NCI-H128 (cell line): ENCODE data around the gene HSPBAP1.
"Not testable (repeated sequence)": the region's sequence is repeated elsewhere in the genome, so short reads cannot be mapped to it uniquely, and the experiment has no call there.

Experiments
- DNase-seq: peaks from one replicate; lab custom pipeline; 2025; ENCODE audit not compliant: unreplicated experiment; lab: John Stamatoyannopoulos, UW

HSPBAP1 gene

DNA sequence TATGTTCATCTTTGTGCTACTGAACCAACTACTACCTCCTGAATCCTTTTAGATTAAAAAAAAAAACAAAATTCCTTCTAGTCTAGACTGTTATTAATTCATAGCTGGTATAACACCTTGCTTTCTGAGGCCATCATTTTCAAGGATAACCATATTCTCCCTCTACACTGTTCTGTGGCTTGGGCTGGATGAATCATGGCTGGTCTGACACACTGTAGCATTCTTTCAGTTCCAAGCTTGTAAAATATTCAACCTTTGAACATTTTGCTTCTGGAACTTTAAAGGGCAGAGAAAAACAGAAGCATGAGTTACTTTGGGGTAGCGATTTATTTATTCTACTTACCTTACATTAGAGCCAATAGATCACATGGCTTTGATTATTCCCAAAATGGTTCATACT lies 7.6 kb downstream of the HSPBAP1 start:
- no peak for DNase-seq

DNA sequence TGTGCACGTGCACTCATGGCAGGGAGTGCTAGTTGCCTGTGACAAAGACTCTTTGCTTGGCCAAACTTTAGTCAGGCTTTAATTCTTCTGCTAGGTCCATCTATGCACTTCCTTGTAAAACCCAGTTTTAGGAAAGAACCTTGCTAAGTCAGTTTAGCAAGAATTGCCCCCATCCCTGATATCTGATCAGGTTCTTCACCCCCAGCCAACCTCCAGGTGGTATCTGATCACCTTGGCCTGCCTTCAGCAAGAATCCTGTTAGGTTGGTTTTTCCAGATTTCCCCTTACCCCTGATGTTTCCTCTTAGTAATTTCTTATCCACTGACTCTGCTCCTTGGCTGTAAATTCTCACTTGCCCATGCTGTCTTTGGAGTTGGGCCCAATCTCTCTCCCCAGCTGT lies 8.4 kb downstream of the HSPBAP1 start:
- no peak for DNase-seq

DNA sequence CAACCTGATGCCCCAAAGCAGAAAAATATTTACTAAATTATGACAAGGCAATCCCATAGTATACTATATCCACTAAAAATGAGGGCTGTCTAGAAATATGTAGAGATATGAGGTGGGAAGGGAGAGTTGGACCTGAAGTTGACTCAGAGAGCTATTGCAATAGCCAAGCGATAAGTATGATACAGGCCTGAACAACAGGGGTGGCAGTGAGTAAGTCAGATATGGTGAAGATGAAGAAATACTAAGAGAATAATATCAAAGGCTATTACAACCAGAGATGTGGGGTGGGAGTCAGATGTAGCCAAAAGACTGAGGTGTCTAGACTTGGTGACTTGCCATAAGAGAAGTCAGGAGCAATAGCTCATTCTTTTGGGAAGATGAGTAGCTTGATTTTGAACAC lies 9.2 kb downstream of the HSPBAP1 start:
- DNase-seq: no peak

DNA sequence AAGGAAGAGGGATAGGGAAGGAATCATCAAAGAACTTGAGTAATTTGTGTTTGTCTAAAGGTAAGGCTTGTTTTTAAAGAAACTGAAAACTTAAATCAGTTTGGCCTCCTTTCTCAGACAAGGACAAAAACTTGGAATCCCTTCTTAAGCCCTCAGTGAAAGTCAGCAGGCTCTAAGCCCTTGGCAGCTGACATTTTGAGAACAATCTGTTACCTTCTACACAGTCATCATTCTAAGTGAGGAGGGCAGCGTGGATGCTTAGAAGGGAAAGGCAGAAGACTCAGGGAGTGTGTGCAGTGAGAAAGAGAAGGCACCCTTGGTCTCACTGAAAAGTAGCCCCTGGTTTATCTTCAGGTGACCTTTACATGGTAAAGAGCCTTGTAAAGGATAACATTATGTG lies 10.8 kb downstream of the HSPBAP1 start:
- DNase-seq: no peak

DNA sequence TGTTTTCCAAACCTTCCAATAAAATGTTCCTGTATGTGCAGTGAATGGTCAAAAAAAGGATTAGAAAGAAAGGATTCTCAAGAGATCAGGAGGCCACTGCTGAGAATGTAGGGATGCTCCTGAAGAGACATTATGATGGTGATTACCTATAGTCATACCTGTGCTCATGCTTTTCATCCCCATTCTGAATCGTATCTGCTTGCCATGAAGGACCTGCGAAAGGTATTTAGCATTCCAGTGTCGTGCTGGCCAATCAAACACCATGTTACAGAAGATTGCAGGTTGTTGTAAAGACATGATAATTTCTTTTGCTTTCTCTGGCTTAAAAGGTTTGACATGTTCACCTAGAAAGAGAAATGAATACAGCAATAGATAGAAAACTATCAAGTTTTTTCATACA lies 16.1 kb downstream of the HSPBAP1 start:
- no peak for DNase-seq

DNA sequence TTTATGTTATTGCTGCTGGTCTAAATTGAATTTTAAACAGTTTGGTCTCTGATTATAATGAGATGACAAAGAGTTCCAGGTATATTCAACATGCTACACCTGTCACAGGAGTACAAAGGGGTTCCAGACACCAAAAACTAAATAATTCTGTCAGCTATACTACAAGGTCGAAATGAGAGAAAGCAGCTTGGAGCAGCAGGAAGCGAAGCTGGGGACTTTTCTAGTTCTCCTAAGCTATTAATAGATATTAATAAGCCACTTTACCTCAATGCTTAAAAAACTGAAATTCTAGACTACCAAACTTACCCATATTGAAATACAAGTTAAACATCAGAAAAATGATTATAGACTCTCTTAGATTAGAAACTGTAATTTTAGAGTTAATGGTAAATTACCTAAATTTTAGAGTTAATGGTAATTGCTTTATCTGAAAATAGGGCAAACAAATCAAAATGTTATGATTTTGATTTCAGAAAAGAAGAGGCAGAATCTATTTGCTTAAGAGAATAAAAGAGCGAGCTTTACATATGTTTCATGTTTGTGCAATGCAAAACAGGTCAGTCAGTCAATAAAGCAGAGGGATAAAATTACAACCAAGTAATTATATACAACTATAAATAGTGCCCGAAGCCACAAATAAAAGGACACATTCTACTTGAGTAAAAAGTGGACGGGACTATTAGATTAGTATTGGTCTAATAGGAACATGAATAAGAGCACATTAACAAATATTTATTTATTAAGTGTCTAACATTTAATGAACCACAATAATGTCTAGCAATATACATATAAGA lies 16.8 kb downstream of the HSPBAP1 start:
- DNase-seq: no peak

DNA sequence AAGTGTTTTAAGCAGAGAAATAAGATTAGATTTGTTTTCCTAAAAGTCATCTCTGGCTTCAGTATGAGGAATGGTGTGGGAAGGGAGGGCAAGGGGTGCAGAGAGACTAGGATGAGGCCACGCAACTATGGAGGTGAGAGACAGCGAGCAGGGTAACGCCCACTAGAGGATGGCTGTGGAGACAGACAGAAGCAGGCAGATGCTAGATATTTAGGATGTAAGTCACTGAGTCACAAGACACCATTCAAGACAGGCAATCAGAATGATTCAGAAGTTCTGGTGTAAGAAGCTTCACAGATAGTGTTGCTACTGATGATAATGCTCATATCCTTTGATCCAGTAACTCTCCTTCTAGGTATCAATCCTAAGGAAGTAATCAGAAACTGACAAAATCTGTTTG lies 19.1 kb downstream of the HSPBAP1 start:
- DNase-seq: no peak

DNA sequence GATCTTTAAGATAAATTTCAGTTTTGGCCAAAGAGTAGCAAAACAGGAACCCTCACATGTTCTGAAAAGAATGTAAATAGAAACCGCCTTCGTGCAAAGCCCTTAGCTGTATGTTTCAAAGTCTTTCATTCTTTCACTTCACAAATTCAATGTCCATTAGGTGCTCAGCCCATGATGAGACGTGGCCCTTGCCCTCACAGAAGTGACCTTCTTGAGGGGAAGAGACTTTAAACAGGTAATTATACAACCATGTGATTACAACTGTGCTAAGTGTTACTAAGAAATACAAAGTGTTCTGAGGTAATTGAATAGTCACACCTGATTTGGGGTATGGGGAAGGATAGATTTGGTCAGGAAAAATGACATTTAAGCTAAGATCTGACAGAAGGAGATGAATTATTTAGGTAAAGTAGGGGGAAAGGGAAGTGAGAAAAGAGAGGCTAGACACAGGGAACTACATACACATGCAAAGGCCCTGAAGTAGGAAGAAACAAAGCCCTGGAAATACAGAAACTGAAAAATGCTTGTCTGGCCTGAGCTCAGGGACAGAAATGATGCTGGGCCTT lies 19.6 kb downstream of the HSPBAP1 start:
- no peak for DNase-seq

DNA sequence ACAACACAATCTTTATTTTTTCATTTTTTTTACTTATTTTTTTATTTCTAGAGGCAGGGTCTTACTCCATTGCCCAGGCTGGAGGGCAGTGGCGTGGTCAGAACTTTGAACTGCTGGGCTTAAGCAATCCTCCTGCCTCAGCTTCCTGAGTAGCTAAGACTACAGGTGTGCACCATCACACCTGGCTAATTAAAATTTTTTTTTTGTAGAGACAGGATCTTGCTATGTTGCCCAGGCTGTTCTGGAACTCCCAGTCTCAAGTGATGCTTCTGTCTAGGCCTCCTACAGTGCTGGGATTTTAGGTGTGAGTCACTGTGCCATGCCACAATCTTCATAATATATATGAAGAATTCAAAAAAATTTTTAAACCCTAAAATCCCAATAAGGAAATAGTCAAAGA lies 20.8 kb downstream of the HSPBAP1 start:
- DNase-seq: no peak

DNA sequence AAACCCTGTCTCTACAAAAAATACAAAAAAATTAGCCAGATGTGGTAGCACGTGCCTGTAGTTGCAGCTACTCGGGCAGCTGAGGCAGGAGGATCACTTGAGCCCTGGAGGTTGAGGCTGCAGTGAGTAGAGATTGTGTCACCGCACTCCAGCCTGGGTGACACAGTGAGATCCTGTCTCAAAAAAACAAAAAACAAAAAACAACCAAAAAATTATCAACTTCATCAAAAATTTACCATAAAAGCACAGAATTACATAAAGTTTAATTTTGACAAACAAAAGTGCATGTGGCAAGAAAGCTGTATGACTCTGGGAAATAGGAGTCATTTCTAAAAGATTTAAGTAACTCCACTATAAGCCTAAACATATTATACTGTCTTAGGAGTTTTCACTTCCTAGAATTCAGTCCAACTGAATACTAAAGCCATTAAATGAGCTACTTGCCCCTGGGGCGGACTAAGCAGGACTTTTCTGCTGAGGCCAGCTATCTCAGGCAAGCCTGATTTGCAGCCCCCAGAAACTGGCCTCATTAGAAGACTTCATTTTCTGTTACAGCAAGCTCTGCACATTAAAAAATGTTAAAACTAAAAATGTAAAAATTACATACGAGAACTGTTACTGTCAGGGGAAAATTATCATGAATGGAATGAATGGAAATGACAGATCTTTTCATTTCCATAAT lies 23.0 kb downstream of the HSPBAP1 start:
- no peak for DNase-seq

DNA sequence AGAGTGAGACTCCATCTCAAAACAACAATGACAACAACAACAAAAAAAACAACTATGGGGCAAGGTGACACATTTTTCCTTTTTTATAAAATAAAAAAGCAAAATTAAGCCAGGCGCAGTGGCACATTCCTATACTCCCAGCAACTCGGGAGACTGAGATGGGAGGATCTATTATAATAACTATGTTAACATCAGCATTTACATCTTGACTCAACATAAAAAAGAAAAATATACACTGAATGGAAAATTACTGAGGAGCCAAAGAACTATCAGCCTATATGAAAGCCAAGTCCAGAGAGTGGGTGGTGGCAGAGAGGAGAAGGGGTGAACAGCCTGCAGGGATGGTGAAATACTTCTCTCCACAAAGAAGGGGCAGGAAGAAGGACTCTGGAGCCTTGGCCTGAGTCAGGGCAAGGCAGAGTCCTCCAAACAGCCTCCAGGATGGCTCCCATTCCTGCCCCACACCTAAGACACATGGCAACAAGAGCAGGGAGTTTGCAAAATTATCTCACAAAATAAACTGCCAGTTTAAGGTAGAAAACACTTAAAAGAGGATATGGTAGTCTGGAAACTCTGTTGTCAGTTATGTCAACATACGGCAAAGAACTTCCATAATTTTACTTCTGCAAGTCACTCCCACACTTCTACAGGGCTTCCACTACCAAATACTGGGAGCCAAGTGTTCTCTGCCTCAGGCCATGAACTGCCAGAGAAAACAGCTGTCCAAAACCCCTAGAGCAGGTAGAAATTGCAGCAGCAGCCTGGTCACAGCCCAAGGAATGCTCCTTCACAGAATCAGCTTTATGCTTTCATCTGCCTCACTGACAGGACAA lies 25.9 kb downstream of the HSPBAP1 start:
- no peak for DNase-seq

DNA sequence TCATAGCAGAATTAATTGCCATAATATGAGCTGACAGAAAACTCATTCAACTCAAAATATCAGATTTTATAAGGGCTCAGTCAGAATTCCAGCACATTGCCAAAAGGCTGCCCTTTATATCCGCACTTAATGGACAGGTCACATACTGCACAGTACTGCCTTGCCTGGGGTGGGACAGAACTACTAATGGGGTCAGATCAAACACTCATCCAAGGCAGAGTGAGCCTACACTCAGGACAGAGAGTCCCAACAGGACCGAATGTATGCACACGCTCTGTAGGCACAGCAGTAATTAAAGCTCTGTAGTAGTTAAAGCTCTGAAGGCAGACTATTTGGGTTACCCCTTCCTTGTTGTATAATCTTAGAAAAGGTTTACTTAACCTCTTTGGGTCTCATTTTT lies 27.2 kb downstream of the HSPBAP1 start:
- no peak for DNase-seq

DNA sequence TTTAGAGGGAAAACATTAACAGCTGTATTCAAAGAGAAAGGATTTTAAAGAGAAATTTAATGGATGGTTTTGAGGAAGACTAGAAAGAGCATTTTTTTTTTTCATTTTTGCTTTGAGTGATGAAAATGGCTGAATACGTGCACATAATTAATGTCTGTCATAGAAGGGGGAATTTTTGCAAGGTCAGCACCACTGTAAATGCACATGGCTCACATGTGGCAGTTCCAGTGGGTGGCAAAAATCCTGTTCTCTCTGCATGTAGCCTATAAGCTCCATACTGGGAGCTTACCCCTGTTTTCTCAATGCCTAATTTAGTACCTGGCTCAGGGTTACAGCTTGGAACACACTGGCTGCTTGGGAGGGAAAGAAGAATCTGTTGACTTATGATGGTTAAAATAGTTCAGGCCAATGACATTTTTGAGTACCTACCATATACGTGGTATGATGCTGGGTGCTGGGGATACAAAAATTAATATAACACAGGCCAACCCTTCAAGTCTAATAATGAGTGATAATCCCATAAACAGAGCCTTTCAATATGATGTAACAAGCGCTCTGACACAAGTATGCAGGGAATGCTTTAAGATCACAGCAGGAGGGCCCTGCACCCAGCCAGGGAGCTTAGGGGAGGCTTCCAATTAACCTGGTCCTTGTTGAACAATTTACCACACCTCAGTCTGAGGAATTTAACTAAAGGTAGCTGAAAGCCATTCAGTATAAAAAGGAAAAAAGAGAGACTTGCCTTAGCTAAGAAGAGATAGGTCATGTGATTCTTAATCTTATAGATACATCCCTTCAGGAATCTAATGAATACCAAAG lies 33.0 kb downstream of the HSPBAP1 start:
- no peak for DNase-seq

DNA sequence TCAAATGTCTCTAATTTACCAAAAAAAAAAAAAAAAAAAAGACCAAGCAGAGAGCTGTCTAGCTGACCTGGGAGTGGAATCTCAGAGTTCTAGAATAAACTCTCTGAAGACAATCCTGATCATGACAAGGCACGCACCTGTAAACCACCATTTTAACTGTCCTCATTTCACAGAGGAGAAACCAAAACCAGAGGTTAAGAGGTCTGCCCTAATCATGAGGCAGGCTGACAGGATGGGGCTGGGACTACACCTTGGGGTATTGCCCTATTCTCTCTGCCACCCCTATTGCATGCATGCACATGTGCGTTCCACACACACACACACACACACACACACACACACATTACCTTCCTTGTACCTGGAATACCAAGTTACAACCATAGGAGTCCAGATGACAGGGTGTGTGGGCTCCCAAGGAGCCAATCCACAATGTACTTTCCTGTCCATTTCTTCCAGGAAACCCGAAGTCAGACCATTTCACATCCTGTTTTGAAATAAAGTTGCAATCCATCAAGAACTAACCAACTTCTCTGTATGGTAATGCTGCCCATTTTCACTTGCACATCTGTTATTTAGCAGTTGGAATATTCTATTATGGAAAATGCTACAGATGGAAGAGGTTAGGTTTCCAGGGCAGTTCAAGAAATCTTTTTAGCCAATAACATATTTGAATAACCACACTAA lies 34.6 kb downstream of the HSPBAP1 start:
- DNase-seq: no peak

DNA sequence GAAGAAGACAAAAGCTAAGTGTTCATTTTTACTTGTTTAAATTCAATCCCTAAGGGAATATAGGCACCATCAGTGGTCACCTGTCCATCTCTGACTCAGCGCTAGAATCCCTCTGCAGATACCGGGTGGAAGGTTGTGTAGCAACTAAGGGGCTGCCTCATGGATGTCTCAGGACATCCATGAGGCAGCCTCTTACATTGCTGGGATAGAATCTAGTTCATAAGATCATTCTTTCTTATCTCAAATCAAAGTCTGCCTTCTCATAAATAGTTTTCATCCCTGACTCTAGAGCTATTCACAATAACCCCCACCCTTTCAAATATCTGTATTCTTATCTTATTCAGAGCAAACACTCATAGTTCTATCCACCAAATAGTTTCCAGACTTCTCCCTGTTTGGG lies 38.1 kb downstream of the HSPBAP1 start:
- DNase-seq: no peak

DNA sequence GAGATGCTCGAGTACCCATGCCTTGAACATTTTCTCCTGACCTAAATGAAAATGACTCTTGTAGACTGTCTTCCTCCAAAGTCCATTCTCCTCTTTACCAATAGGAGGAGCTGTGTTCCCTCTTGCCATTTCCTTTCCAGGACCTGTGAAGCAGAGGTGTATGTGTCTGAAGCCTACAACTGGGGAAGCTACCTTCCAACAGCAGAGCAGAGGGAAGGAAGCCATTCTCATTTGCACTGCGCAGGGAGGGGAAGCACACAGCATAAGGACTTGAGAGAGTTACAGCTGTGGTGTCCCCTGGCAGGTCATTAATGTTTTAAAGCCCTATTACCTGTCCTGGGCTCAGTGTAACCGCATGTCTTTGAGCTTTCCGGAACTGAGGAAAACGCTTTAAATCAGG lies 38.7 kb downstream of the HSPBAP1 start:
- no peak for DNase-seq

DNA sequence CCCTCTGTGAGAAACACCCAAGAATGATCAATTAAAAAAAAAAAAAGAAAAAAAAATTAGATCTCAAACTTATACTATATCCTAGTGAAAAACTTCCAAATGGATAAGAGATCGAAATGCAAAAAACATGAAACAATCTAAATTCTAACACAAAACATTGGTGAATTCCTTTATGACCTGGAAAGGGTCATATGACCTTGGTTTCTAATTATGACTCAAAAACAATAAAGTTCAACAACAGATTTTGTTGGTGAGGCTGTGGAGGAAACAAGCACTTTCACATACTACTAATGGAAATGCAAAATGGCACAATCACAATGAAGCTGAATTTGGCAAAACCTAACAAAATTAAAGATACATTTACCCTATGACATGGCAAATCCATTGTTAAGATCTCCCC lies 45.3 kb downstream of the HSPBAP1 start:
- DNase-seq: no peak

DNA sequence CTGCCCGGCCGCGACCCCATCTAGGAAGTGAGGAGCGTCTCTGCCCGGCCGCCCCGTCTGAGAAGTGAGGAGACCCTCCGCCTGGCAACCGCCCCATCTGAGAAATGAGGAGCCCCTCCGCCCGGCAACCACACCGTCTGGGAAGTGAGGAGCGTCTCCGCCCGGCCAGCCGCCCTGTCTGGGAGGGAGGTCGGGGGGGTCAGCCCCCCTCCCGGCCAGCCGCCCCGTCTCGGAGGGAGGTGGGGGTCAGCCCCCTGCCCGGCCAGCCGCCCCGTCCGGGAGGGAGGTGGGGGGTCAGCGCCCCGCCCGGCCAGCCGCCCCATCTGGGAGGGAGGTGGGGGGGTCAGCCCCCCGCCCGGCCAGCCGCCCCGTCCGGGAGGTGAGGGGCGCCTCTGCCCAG lies 46.3 kb downstream of the HSPBAP1 start:
- DNase-seq: not testable (repeated sequence)

DNA sequence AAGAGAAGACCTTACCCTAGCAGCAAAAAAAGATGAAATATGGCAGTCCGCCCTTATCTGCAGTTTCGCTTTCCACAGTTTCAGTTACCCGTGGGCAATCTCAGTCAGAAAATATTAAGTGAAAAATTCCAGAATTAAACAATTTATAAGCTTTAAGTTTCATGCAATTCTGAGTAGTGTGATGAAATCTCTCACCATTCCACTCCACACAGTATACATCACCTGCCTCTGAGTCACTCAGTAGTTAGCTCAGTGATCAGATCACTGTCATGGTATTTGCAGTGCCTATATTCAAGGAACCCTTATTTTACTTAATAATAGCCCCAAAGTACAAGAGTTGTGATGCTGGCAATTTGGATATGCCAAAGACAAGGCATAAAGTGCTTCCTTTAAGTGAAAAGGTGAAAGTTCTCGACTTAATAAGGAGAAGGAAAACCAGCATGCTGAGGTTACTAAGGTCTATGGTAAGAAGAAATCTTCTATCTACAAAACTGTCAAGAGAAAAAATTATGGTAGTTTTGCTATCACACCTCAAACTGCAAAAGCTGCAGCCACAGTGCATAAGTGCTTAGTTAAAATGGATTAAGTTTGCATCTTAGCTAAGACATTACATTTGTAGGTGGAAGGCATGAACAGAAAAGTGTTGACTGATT lies 48.1 kb downstream of the HSPBAP1 start:
- no peak for DNase-seq
